Panc1 (cell line): ENCODE data around the gene PPFIA1.

Experiments used
- POLR2AphosphoS5 ChIP-seq: IDR thresholded peaks from 2 replicates; pipeline ENCODE4 v1.6.1; 2012; ENCODE audit warnings: mild to moderate bottlenecking, low read depth, low read length, moderate library complexity
- TF ChIP-seq, protein P1 (sequence below): fragments of 450-650 bp; IDR thresholded peaks from 2 replicates; pipeline ENCODE4 v1.5.1; 2017; ENCODE audit warnings: mild to moderate bottlenecking
- TF ChIP-seq, protein P2 (sequence below), 2 experiments: IDR thresholded peaks; 2 replicates each; pipeline ENCODE4 v1.6.1; 2011 to 2012; ENCODE audit warnings: low read depth in 2 of 2, control low read depth in 1 of 2, low read length in 1 of 2, mild to moderate bottlenecking in 1 of 2, moderate library complexity in 1 of 2; ENCODE audit not compliant: insufficient read depth in 1 of 2

DNA sequence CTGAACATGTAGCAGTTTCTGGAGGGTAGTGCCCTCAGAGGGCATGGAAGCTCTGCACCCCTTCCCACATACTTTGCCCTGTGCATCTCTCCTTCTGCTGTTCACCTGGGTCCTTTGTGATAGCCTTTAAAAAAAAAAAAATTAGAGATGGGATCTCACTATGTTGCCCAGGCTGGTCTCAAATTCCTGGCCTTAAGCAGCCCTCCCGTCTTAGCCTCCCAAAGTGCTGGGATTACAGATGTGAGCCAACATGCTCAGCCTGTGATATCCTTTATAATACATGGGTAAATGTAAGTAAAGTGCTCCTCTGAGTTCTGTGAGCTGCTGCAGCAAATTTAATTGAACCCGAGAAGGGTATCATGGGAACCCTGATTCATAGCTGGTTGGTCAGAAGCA is 33.7 kb downstream of the PPFIA1 start:
- TF ChIP-seq, protein P1, sequence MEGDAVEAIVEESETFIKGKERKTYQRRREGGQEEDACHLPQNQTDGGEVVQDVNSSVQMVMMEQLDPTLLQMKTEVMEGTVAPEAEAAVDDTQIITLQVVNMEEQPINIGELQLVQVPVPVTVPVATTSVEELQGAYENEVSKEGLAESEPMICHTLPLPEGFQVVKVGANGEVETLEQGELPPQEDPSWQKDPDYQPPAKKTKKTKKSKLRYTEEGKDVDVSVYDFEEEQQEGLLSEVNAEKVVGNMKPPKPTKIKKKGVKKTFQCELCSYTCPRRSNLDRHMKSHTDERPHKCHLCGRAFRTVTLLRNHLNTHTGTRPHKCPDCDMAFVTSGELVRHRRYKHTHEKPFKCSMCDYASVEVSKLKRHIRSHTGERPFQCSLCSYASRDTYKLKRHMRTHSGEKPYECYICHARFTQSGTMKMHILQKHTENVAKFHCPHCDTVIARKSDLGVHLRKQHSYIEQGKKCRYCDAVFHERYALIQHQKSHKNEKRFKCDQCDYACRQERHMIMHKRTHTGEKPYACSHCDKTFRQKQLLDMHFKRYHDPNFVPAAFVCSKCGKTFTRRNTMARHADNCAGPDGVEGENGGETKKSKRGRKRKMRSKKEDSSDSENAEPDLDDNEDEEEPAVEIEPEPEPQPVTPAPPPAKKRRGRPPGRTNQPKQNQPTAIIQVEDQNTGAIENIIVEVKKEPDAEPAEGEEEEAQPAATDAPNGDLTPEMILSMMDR = no peak
- no peak for TF ChIP-seq POLR2AphosphoS5
- TF ChIP-seq, protein P2, sequence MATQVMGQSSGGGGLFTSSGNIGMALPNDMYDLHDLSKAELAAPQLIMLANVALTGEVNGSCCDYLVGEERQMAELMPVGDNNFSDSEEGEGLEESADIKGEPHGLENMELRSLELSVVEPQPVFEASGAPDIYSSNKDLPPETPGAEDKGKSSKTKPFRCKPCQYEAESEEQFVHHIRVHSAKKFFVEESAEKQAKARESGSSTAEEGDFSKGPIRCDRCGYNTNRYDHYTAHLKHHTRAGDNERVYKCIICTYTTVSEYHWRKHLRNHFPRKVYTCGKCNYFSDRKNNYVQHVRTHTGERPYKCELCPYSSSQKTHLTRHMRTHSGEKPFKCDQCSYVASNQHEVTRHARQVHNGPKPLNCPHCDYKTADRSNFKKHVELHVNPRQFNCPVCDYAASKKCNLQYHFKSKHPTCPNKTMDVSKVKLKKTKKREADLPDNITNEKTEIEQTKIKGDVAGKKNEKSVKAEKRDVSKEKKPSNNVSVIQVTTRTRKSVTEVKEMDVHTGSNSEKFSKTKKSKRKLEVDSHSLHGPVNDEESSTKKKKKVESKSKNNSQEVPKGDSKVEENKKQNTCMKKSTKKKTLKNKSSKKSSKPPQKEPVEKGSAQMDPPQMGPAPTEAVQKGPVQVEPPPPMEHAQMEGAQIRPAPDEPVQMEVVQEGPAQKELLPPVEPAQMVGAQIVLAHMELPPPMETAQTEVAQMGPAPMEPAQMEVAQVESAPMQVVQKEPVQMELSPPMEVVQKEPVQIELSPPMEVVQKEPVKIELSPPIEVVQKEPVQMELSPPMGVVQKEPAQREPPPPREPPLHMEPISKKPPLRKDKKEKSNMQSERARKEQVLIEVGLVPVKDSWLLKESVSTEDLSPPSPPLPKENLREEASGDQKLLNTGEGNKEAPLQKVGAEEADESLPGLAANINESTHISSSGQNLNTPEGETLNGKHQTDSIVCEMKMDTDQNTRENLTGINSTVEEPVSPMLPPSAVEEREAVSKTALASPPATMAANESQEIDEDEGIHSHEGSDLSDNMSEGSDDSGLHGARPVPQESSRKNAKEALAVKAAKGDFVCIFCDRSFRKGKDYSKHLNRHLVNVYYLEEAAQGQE (IDR thresholded peaks at IDR 0.05; ENCODE audit: insufficient read depth in 1 of 2, low read depth in 2 of 2, low read length in 1 of 2) = no peak
